Activated CD4-positive, alpha-beta T cell treated with anti-CD3 and anti-CD28 coated beads, Interleukin-2, amount 10 ng/mL, durations not matched to agents 24 days and 14 days (primary cell): ENCODE results near the gene TMEM256. TPM values are rescaled to one million over a fixed set of nuclear protein-coding genes. Genes with fewer than 3 reads are reported as not detected.

Source experiments
- DNase-seq: peaks from one replicate; pipeline ENCODE4 v3.0.0; 2022
- H3K27ac Mint-ChIP-seq: one replicate; pipeline ENCODE4 v1.8.0; 2022; ENCODE audit warnings: mild to moderate bottlenecking, mixed read lengths
- H3K27me3 Mint-ChIP-seq: one replicate; pipeline ENCODE4 v1.8.0; 2022; ENCODE audit warnings: mixed read lengths
- H3K36me3 Mint-ChIP-seq: one replicate; pipeline ENCODE4 v1.8.0; 2022; ENCODE audit warnings: low read depth, mild to moderate bottlenecking, mixed read lengths
- H3K4me1 Mint-ChIP-seq: one replicate; pipeline ENCODE4 v1.8.0; 2021; ENCODE audit warnings: mixed read lengths
- H3K4me3 Mint-ChIP-seq: one replicate; pipeline ENCODE4 v1.8.0; 2022; ENCODE audit warnings: mild to moderate bottlenecking, moderate library complexity, mixed read lengths
- H3K9me3 Mint-ChIP-seq: one replicate; pipeline ENCODE4 v1.8.0; 2021; ENCODE audit warnings: mixed read lengths
- intact Hi-C: fragments of 100-400 bp; cut with micrococcal nuclease; formaldehyde crosslinking; loops from one replicate; pipeline ENCODE4 v1.15.1; 2023
- total RNA-seq: library from RNA; stranded (reverse); gene quantifications from 2 replicates; pipeline ENCODE4 v1.2.3, GENCODE V29; 2022

The TMEM256 gene
- total RNA-seq, 1 donor from 2014 or later = 59.3 TPM

DNA sequence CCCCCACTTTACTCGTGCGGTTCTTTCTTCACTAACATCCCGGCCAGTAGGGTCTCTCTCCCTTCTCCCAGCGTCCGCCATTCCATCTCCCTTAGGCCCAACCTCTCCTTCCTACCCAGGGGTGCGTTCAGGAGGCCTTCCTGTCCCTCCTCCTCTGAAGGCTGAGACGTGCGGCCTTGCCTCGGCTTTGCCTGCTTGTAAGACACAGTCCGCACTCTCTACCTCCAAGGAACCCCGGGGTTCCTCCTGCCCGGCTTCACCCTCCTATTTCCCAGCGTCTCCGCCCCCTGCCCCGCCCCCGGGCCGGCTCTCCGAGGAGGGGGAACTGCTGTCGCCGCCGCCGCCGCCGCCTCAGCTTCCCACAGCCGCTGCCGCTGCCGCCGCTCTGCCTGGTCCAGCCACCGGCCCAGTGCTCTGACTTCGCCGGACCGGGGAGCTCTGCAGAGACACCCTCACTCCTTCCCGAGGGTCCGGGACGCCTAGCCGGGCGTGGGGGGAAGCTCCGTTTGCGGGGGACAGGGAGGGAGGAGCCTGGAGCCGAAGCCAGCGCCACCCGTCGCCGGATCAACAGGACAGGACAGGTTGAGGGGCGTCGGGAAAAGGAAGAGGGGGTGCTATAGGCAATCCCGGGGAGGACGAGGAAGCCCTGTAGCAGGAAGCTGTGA, 34.2 kb upstream of the TMEM256 start:
- H3K9me3 Mint-ChIP-seq = no peaks in the 10 kb centered on the region
- peak; percentile 93 for DNase-seq
- intact Hi-C loops = loop anchor here (2.0 to 5.0 kb wide), 3 partner anchors 221 to 404 kb away; partner anchors contain the start of genes ACADVL, DLG4 and SLC16A11
- peaks cover 26% of the 10 kb centered on the region for H3K36me3 Mint-ChIP-seq
- peaks cover 43% of the 10 kb centered on the region for H3K4me1 Mint-ChIP-seq
- peak overlapping the region; percentile 74 for H3K27ac Mint-ChIP-seq
- H3K4me3 Mint-ChIP-seq = peak overlapping the region; percentile 90
- H3K27me3 Mint-ChIP-seq = peaks cover 12% of the 10 kb centered on the region

DNA sequence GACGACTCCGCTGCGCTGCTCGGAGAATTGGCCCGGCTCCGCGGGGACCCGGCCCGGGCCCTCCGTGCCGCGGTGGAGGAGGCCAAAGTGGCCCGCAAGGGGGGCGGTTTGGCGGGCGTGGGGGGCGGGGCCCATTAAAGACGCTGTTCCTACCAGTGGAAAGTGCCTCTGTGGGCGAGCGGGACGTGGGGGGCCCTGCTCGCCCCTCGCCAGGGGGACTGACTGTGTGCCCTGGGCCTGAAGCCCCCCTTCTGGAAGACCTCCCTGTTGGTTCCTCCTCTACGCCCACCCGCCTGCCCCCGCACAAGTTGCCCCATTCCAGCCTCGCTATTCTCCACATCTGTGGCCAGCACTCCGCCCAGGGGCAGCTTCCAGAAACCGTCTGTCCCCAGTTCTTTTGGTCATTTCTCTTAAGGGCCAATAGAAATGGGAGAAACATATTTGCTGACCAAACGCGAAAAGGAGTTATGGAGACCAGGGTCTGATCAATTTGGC, 33.5 kb upstream of the TMEM256 start:
- peak overlapping the region; percentile 74 for H3K27ac Mint-ChIP-seq
- DNase-seq = no peak

DNA sequence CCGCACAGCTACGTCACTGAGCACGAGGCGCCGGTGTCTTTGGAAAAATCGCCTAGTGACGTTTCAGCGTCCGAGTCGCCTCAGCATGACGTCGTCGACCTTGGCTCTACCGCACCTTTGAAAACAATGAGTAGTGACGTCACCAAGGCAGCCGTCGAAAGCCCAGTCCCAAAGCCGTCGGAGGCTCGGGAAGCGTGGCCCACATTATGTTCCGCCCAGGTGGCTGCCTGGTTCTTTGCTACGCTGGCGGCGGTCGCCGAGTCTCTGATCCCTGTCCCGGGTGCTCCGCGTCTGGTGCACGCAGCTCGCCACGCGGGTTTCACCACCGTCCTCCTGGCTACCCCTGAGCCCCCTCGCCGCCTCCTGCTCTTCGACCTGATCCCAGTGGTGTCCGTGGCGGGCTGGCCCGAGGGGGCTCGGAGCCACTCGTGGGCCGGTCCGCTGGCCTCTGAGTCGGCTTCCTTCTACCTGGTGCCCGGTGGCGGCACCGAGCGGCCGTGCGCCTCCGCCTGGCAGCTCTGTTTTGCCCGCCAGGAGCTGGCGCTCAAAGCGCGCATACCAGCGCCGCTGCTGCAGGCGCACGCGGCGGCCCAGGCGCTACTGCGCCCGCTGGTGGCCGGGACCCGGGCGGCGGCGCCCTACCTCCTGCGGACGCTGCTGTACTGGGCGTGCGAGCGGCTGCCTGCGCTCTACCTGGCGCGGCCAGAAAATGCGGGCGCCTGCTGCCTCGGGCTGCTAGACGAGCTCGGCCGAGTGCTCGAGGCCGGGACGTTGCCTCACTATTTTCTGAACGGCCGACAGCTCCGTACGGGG, 32.9 kb upstream of the TMEM256 start:
- peak; percentile 95 for DNase-seq
- no peaks in the 10 kb centered on the region for H3K9me3 Mint-ChIP-seq
- H3K4me3 Mint-ChIP-seq = peak overlapping the region; percentile 93
- H3K27me3 Mint-ChIP-seq = peaks cover 9% of the 10 kb centered on the region
- H3K4me1 Mint-ChIP-seq = peaks cover 41% of the 10 kb centered on the region
- peak overlapping the region; percentile 98 for H3K27ac Mint-ChIP-seq
- intact Hi-C loops = loop anchor here (1.0 to 5.0 kb wide), 5 partner anchors 125 to 406 kb away; partner anchors contain the start of genes ACADVL, DLG4, SENP3 and SLC16A11
- H3K36me3 Mint-ChIP-seq = peaks cover 18% of the 10 kb centered on the region

More for the DNA sequence above, 33.5 kb upstream of the TMEM256 start:
- Mint-ChIP-seq H3K4me3 (peak overlapping the region; percentile 93), H3K27me3 (peaks cover 12% of the 10 kb centered on the region), H3K4me1 (peaks cover 43% of the 10 kb centered on the region), H3K9me3 (no peaks in the 10 kb centered on the region), H3K36me3 (peaks cover 22% of the 10 kb centered on the region)
- intact Hi-C loops = loop anchor here (2.0 to 5.0 kb wide), 3 partner anchors 220 to 405 kb away; partner anchors contain the start of genes ACADVL, DLG4 and SLC16A11

DNA sequence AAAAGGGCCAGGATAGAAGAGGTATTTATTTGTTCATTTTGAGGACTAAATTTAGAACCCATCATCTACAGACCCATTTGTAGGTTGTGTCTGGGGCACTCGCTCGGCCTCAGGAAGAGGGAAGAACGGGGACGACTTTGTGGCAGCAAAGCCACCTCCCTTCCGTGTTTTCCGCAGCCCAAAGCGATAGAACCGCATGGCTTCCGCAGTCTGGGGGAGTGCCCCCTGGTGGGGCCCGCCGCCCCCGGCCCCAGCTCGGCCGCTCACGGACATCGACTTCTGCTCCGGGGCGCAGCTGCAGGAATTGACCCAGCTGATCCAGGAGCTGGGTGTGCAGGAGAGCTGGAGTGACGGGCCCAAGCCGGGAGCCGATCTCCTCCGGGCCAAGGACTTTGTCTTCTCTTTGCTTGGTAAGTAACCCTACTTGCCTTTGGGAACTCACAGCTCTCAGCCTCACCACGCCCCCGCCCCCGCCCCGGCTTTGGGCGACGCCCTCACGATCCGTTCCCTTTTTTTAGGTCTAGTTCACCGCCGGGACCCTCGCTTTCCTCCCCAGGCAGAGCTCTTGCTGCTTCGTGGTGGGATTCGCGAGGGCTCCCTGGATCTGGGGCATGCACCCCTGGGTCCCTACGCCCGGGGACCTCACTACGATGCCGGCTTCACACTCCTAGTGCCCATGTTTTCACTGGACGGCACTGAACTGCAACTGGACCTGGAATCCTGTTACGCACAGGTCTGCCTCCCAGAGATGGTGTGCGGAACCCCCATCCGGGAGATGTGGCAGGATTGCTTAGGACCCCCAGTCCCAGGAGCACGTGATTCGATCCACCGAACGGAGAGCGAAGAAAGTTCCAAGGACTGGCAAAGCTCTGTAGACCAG, 32.0 kb upstream of the TMEM256 start:
- Mint-ChIP-seq H3K9me3 (no peaks in the 10 kb centered on the region), H3K36me3 (peaks cover 15% of the 10 kb centered on the region), H3K4me1 (peaks cover 38% of the 10 kb centered on the region), H3K27ac (peak overlapping the region; percentile 98), H3K4me3 (peak overlapping the region; percentile 93), H3K27me3 (peaks cover 9% of the 10 kb centered on the region)
- intact Hi-C loops = loop anchor here (1.0 to 5.0 kb wide), 11 partner anchors 19 to 406 kb away; partner anchors contain the start of genes ACADVL, DLG4, PLSCR3 and SENP3
- DNase-seq = peak; percentile 92

DNA sequence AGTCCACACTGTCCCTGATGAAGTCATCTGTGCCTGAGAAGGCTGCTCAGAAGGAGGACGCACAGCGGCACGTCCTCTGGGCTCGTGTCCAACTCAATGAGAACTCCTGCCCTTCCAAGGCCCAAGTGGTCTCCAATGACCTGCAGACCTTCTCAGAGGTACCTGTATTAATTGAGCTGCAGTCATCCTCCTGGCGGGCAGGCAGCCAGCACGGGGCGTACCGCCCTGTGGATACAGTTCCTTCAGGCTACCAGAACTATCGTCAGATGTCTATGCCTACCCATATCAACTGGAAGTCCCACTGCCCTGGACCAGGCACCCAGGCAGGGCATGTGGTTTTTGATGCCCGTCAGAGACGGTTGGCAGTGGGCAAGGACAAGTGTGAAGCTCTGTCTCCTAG, 28.4 kb upstream of the TMEM256 start:
- intact Hi-C loops = no loop called here
- Mint-ChIP-seq H3K27me3 (no peaks in the 10 kb centered on the region), H3K36me3 (peaks cover 2% of the 10 kb centered on the region), H3K27ac (no peak overlapping the region), H3K9me3 (no peaks in the 10 kb centered on the region), H3K4me1 (peaks cover 15% of the 10 kb centered on the region), H3K4me3 (no peak overlapping the region)
- DNase-seq = no peak

DNA sequence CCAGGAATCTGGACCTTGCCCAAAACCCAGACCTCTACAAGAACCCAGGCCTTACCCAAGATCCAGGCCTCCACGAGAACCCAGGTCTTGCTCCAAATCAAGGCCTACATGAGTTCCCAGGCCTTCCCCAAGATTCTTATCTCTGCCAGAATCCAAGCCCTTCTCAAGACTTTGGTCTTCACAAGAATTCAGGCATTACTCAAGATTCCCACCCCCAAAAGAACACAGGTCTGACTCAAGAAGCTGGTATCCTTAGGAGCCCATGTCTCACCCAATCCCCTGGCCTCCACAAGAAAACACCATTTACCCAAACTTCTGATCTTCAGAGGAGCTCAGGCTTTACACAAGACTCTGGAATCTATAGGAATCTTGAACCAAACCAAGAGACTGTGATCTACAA, 27.3 kb upstream of the TMEM256 start:
- H3K4me1 Mint-ChIP-seq = peaks cover 10% of the 10 kb centered on the region
- H3K4me3 Mint-ChIP-seq = no peak overlapping the region
- H3K27me3 Mint-ChIP-seq = no peaks in the 10 kb centered on the region
- H3K9me3 Mint-ChIP-seq = no peaks in the 10 kb centered on the region
- intact Hi-C loops = no loop called here
- no peak overlapping the region for H3K27ac Mint-ChIP-seq
- DNase-seq = no peak
- no peaks in the 10 kb centered on the region for H3K36me3 Mint-ChIP-seq

DNA sequence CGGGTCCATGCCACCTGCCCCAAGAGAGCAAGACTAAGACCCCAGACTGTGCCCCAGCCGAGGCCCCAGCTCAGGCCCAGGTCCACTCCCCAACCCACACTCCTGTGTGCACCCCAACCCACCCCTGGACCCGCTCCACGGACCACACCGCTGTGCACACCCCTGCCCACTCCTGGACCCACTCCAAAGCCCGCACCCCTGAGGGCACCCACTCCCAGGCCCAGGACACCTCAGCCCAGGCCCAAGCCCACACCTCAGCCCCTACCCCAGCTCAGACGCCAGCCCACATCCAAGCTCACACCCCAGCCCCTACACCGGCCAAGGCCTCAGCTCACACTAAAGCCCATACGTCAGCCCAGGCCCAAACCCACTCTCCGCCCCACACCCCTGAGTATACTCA, 25.8 kb upstream of the TMEM256 start:
- intact Hi-C loops = no loop called here
- Mint-ChIP-seq H3K27me3 (no peaks in the 10 kb centered on the region), H3K4me3 (no peak overlapping the region), H3K36me3 (no peaks in the 10 kb centered on the region), H3K27ac (no peak overlapping the region), H3K4me1 (no peaks in the 10 kb centered on the region), H3K9me3 (no peaks in the 10 kb centered on the region)
- DNase-seq = no peak

DNA sequence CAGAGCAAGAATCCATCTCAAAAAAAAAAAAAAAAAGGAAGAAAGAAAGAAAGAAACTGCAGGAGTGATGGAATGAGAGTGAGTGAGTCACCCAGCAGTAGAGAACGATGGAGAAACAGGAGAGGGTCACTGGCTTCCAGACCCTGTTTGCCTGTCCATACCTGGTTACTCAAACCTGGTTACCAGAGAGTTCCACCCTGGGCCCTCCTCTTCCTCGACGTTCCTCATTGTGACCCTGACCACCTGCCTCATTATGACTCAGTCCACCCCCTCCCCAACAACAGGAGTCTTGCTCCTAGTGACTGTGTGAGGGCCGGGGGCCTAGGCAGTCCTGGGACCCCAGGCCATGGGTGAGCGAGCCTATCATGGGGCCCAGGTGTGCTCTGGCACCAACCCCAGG, 24.7 kb upstream of the TMEM256 start, which contains the start of gene SPEM3:
SPEM3 (plus strand) TSS at position 301 of the 400 bp plus-strand sequence; CDS start at position 347, 46 bp downstream.
- H3K27me3 Mint-ChIP-seq = no peaks in the 10 kb centered on the region
- H3K4me1 Mint-ChIP-seq = no peaks in the 10 kb centered on the region
- no peaks in the 10 kb centered on the region for H3K36me3 Mint-ChIP-seq
- DNase-seq = no peak
- no peak within 1 kb of the TSS for H3K4me3 Mint-ChIP-seq
- no peaks in the 10 kb centered on the region for H3K9me3 Mint-ChIP-seq
- H3K27ac Mint-ChIP-seq = no peak within 1 kb of the TSS
- intact Hi-C loops = no loop called here

DNA sequence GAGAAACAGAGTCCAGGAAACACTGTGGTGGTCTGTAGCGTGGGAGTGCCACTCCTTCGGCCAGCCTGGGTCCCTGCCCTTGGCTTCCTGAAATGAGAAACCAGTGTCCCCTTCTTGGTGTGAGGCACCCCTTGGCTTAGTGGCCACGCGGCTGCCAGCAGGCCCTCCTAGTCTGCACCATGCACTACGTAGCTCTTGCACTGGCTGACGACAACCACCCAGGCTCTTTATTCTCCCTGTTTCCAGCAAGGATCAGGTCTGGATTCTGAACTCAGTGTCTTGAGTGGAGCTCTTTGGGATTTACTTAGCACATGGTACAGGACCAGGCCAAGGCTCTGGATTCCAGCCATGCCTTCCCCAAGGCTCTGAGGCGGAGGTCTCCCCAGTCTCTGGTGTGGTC, 23.7 kb upstream of the TMEM256 start:
- Mint-ChIP-seq H3K27me3 (no peaks in the 10 kb centered on the region), H3K9me3 (no peaks in the 10 kb centered on the region), H3K36me3 (no peaks in the 10 kb centered on the region), H3K4me3 (no peak overlapping the region), H3K4me1 (no peaks in the 10 kb centered on the region), H3K27ac (no peak overlapping the region)
- no peak for DNase-seq
- intact Hi-C loops = no loop called here

DNA sequence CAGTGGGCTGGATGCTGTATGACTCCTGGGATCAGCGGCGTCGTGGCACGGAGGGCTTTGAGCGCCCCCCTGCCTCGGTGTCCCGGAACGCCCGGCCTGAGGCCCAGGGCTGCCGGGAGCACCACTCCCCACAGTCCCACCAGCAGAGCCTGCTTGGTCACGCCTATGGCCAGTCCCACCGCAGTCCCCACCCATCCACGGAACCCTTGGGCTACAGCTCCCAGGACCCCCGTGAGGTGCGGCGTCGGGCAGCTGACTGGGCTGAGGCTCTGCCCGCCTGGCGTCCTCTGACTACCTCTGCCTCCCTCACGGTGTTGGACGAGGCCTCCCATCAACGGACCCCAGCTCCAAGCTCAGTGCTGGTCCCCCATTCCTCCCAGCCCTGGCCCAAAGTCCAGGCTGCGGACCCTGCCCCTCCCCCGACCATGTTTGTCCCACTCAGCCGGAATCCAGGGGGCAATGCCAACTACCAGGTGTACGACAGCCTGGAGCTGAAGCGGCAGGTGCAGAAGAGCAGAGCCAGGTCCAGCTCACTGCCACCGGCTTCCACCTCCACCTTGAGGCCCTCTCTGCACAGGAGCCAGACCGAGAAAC, 23.1 kb upstream of the TMEM256 start:
- Mint-ChIP-seq H3K27ac (no peak overlapping the region), H3K4me3 (no peak overlapping the region), H3K9me3 (no peaks in the 10 kb centered on the region), H3K4me1 (no peaks in the 10 kb centered on the region), H3K27me3 (no peaks in the 10 kb centered on the region), H3K36me3 (no peaks in the 10 kb centered on the region)
- intact Hi-C loops = no loop called here
- no peak for DNase-seq

DNA sequence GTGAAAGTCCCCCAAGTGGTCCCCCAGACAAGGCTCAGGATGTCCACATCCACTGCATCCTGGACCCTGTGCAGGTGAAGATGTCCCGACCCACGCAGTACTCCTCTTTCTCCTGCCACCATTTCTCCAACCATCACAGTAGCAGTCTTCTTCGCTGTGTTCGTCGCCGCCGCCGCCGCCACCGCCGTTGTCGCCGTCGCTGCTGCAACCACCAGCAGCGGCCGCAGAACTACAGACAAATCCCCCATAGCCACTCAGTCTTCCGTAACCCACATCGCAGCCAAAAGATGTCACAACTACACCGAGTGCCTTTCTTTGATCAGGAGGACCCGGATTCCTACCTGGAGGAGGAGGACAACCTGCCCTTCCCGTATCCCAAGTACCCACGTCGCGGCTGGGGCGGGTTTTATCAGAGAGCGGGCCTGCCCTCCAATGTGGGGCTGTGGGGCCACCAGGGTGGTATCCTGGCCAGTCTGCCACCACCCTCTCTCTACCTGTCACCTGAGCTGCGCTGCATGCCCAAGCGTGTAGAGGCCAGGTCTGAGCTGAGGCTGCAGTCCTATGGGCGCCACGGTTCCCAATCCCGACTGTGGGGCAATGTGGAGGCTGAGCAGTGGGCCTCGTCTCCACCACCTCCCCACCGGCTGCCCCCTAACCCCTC, 22.4 kb upstream of the TMEM256 start:
- intact Hi-C loops = no loop called here
- H3K4me1 Mint-ChIP-seq = no peaks in the 10 kb centered on the region
- no peak for DNase-seq
- H3K36me3 Mint-ChIP-seq = no peaks in the 10 kb centered on the region
- no peaks in the 10 kb centered on the region for H3K27me3 Mint-ChIP-seq
- H3K9me3 Mint-ChIP-seq = no peaks in the 10 kb centered on the region
- no peak overlapping the region for H3K4me3 Mint-ChIP-seq
- H3K27ac Mint-ChIP-seq = no peak overlapping the region

DNA sequence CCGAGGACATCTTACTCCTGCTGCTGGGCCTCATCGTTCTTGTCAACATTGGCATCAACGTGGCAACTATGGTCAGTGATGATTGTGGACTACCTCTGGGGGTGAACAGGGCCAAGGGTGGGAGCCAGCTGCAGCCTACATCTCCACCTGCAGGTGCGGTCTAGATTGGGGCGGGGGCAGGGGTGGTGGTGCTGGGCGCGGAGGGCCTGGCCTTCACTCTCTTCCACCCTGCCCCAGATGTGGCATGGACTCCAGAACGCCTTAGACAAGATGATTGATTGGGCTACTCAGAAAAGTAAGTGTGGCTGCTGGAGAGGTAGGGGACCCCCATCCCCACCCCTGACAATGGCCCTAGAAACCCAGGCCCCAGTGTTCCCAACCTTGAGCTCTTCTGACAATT, 21.9 kb upstream of the TMEM256 start:
- Mint-ChIP-seq H3K9me3 (no peaks in the 10 kb centered on the region), H3K4me3 (no peak overlapping the region), H3K4me1 (no peaks in the 10 kb centered on the region), H3K36me3 (no peaks in the 10 kb centered on the region), H3K27me3 (no peaks in the 10 kb centered on the region), H3K27ac (no peak overlapping the region)
- DNase-seq = no peak
- intact Hi-C loops = no loop called here
